Stimulated activated CD4-positive, alpha-beta T cell treated with anti-CD3 and anti-CD28 coated beads, Interleukin-1b, Interleukin-23, amount 100 ng/mL, for 48 hours (primary cell): ENCODE results near the gene FGA.

Experiments
- DNase-seq: peaks from one replicate; pipeline ENCODE4 v3.0.0-alpha.2; 2020

The FGA gene

GRCh38 chr4:154590329-154591006, at the start of gene FGA:
TSS of gene FGA (minus strand) at chr4:154590742. CDS start at chr4:154590687, 55 bp downstream.
- no peak for DNase-seq

- DNase-seq, result no peak
These were observed 43.5 kb upstream of the FGA start for GRCh38 chr4:154634058-154634457.

- no peak for DNase-seq
These were observed 41.3 kb upstream of the FGA start for GRCh38 chr4:154631828-154632227.

- no peak for DNase-seq
These were observed 39.8 kb upstream of the FGA start for GRCh38 chr4:154630324-154630723.

DNA sequence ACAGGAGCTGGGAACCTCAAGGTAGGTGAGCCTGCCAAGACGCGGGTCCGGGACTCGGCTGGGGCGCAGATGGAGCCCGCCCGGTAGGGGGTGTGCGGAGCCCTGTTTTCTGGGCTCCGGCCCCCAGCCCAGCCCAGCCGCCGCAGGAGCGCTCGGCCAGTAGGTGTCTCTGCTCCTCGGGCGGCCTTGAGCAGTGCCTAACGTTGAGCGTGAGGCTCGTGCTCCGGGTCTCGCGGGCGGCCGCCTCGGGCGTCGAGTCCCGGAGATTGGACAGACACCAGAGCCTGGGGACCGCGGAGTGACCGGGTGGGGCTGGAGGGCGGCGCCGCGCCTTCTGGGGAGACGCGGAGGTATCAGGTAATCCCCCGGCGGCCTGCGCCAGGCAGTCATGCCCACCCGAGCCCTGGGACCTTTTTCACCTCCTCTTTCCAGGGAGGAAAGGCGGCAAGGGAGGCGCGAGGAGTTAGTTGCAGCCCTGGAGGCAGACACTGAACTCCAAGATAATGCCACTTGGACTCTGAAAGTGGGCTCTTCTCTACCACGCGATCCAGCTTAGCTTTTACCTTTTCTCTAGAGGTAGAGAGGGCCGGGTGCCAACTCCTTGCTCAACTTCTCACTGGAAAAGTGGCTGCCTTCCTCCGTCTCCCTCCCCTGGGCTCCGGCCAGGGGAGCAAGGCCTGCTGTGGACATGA, 36.4 kb upstream of the FGA start:
- peak; percentile 69 for DNase-seq

GRCh38 chr4:154625971-154626370, 35.4 kb upstream of the FGA start:
- DNase-seq, result no peak

GRCh38 chr4:154623995-154624394, 33.5 kb upstream of the FGA start:
- DNase-seq, result no peak

- no peak for DNase-seq
These were observed 32.9 kb upstream of the FGA start for GRCh38 chr4:154623436-154623835.

GRCh38 chr4:154622598-154622997, 32.1 kb upstream of the FGA start:
- DNase-seq, result no peak

DNA sequence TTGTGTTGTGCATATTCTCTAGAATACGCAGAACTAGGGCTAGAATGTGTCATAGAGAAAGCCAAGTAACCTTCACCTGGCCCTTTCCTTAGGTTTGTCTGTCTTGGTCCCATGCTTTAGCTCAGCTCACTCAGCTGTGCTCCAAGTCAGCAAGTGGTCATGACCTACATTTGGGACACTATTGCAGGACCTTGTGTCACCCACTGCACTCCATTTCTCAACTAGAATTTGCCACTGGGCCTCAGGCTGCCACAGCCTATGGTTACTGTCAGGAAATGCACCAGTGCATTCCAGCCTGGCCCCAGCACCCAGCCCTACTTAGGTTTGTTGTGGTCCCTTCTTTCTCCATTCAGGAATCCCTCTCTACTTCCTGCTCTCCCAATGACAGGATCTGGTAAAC, 29.6 kb upstream of the FGA start:
- DNase-seq, result no peak

- peak; percentile 40 for DNase-seq
These were observed 28.3 kb upstream of the FGA start for GRCh38 chr4:154618708-154619315.

DNA sequence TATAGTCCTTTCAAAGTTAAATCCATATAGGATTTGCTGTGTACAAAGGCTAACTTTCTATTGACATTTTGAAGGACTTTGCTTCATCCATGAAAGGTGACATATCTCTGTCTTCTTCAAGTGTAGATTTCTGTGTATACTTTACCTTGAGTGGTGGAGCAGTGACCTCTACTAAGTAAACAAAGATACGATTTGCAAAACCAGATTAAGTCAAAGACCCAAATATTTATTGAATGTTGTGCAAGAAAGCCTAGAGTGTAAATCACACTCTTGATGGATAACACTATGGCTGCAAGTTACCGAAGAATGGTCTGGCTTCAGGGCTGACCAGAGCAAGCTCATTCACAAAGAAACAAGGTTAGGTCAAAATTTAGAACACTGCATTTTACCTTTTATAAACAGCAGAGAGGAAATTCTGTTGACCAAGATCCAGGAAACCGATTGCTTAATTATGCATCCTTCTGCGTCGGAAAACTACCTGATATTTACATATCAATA, 27.3 kb upstream of the FGA start:
- DNase-seq, result no peak

DNA sequence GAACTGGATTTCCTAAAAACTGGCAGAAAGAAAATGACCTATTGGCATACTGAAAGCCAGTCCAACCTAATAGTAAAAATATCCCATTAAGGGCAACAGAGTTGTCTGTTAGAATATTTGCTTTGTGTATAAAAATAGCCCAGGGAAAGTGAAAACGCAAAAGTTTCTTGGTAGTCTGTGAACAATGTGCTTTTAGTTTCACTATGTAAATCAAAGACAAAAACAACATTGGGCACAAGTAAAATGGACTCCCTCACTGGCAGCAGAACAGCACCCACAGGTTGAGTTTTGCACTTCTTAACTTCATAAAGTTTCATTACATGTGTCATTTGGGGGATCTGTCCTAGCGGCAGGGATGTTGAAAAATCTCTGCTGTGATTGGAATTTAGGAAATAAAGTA, 26.2 kb upstream of the FGA start:
- DNase-seq, result no peak

DNA sequence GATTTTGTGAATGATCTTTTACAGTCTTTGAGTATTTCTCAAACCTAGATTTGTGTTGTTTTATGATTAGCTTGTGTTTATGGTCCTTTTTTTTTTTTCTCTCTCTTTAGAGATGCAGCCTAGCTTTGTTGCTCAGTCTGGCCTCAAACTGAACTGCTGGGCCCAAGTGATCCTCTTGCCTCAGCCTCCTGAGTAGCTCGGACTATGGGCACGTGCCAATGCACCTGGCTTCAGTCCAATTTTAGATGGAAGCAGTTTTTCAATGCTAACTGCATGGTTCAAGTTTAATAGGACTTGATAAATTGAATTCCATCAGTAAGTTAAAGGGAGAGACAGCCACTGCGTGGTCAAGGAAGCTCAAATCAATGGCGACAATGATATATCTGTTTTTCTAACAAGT, 25.7 kb upstream of the FGA start:
- no peak for DNase-seq

GRCh38 chr4:154615211-154615610, 24.7 kb upstream of the FGA start:
- DNase-seq, result no peak

DNA sequence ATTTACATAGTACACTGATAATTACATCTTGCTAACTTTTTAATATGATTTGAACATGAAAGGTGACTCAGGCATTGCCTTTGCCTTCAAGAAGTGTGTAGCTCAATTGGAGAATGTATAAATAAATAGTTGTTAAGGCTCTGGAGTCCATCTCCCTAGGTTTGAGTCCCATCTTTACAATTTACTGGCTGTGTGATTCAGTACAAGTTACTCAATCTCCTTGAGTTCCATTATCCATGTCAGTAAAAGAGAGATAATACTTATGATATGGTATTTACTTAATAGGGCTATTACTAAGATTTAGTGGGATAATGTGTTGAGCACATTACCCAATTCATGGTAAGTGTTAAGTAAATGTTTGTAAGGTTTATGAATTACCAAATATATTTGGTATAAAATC, 23.8 kb upstream of the FGA start:
- DNase-seq, result no peak

- DNase-seq, result no peak
These were observed 22.2 kb upstream of the FGA start, which contains the start of gene FGG for GRCh38 chr4:154612472-154613414. TSS of gene FGG (minus strand) at chr4:154612656. CDS start at chr4:154612609, 47 bp downstream.

- DNase-seq, result no peak
These were observed 21.3 kb upstream of the FGA start for GRCh38 chr4:154611833-154612232.

GRCh38 chr4:154610582-154610981, 20.0 kb upstream of the FGA start:
- DNase-seq, result no peak

GRCh38 chr4:154609532-154609931, 19.0 kb upstream of the FGA start:
- no peak for DNase-seq

- no peak for DNase-seq
These were observed 18.1 kb upstream of the FGA start for GRCh38 chr4:154608361-154609252.
